Measurements from ENCODE around the gene FHIT.

Gene FHIT

DNA sequence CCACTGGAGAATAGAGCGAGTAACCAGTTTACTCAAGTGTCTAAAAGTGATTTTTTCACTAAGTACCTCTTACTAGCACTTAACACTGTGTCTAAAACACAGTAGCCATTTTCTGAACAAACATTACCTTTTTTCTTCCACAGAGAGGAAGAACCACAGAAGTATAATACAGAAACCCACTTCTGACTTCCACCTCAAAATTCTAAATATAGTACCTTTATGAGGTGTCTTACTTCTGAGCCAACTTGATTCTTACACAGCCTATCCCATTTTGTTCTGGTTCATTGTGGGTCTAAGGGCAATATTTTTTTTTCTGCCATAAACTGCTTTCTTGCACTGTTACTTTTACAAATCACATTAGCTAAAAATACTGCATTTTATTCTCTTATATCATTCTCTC is 821.0 kb downstream of the FHIT start:
- in situ Hi-C loops (cut with MboI; ENCODE audit: low sequenced_read_pairs, unreplicated experiment): no loop called here
- no peak for DNase-seq (ENCODE audit: low spot score)
- TF ChIP-seq, protein P1, sequence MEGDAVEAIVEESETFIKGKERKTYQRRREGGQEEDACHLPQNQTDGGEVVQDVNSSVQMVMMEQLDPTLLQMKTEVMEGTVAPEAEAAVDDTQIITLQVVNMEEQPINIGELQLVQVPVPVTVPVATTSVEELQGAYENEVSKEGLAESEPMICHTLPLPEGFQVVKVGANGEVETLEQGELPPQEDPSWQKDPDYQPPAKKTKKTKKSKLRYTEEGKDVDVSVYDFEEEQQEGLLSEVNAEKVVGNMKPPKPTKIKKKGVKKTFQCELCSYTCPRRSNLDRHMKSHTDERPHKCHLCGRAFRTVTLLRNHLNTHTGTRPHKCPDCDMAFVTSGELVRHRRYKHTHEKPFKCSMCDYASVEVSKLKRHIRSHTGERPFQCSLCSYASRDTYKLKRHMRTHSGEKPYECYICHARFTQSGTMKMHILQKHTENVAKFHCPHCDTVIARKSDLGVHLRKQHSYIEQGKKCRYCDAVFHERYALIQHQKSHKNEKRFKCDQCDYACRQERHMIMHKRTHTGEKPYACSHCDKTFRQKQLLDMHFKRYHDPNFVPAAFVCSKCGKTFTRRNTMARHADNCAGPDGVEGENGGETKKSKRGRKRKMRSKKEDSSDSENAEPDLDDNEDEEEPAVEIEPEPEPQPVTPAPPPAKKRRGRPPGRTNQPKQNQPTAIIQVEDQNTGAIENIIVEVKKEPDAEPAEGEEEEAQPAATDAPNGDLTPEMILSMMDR (IDR thresholded peaks at IDR 0.05; ENCODE audit: borderline replicate concordance, control extremely low read depth, extremely low read depth, insufficient read depth, missing control alignments): no peak

DNA sequence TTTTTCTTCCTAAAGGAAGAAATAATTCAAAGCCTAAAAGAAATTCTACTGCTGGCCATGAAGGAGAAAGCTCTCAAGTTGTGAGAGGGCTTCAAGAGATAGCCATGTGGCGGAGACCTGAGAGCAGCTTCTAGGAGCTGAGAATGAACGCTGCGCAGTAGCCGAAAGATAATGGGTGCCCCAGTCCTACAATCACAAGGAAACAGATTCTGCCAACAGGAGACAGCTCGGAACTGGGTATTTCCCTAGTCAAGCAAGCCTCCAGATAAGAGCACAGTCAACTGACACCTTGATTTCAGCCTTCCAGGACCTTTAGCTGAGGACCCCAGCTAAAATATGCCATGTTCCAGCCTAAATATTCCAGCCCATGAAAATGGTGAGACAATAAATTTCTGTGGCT is 824.1 kb downstream of the FHIT start:
- TF ChIP-seq, protein P1 (IDR thresholded peaks at IDR 0.05; ENCODE audit: borderline replicate concordance, control extremely low read depth, extremely low read depth, insufficient read depth, missing control alignments): no peak
- DNase-seq (ENCODE audit: low spot score): no peak
- in situ Hi-C loops (cut with MboI; ENCODE audit: low sequenced_read_pairs, unreplicated experiment): no loop called here

DNA sequence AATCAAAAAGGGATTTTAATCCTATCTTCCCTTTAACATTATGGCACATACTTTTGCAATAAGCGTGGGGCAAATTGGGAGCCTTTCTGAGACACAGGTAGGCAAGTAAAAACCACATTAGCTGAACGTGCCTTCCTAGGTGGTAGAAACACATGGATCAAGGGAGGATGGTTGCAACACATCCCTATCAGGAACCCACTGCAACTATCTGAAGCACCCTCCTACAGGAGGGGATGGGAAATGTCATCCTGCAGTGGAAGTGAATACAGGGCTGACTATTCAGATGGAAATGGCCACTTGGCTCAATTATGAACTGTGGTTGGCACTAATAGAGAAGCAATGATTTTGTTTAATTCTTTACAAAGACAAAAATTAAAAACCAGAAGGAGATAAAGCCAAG is 826.3 kb downstream of the FHIT start:
- in situ Hi-C loops (cut with MboI; ENCODE audit: low sequenced_read_pairs, unreplicated experiment): no loop called here
- TF ChIP-seq, protein P1 (IDR thresholded peaks at IDR 0.05; ENCODE audit: borderline replicate concordance, control extremely low read depth, extremely low read depth, insufficient read depth, missing control alignments): no peak
- no peak for DNase-seq (ENCODE audit: low spot score)

DNA sequence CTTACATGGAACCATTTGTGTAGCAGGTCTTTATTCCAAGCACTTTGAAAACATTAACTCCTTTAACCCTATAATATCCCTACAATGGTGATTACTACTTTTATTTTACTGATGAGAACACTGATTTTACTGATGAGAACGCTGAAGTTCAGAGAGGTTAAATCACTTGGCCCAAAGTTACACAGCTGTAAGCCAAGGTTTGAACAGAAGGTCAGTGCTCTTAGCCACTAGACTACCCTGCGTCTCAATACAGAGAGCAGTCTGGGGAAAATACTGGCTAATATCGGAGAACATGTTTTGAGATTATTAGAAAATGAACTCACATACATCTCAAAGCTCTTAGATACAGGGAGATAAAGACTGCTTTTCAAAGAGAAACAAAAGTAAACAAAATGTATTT is 827.2 kb downstream of the FHIT start:
- TF ChIP-seq, protein P1 (IDR thresholded peaks at IDR 0.05; ENCODE audit: borderline replicate concordance, control extremely low read depth, extremely low read depth, insufficient read depth, missing control alignments): no peak
- in situ Hi-C loops (cut with MboI; ENCODE audit: low sequenced_read_pairs, unreplicated experiment): no loop called here

DNA sequence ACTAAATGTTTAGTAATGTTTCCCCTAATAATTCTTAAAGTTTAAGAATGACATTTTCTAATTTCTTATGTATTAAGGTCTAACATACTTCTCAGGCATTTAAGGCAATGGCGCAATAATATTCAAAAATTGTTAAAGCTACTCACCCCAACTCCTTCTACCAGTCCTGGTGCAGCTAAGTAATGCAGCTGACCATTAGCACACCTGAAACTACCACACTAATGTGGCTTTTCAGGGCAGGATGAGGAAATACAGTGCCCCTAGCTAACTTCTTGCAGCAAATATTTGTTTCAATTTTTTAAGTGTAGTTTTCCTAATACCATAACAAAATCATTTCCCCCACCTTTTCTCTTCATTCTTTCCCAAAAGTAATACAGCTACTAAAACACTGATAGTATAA is 827.7 kb downstream of the FHIT start:
- TF ChIP-seq, protein P1 (IDR thresholded peaks at IDR 0.05; ENCODE audit: borderline replicate concordance, control extremely low read depth, extremely low read depth, insufficient read depth, missing control alignments): no peak
- no peak for DNase-seq (ENCODE audit: low spot score)
- in situ Hi-C loops (cut with MboI; ENCODE audit: low sequenced_read_pairs, unreplicated experiment): no loop called here

More for the DNA sequence above, 827.2 kb downstream of the FHIT start:
- no peak for DNase-seq (ENCODE audit: low spot score)

DNA sequence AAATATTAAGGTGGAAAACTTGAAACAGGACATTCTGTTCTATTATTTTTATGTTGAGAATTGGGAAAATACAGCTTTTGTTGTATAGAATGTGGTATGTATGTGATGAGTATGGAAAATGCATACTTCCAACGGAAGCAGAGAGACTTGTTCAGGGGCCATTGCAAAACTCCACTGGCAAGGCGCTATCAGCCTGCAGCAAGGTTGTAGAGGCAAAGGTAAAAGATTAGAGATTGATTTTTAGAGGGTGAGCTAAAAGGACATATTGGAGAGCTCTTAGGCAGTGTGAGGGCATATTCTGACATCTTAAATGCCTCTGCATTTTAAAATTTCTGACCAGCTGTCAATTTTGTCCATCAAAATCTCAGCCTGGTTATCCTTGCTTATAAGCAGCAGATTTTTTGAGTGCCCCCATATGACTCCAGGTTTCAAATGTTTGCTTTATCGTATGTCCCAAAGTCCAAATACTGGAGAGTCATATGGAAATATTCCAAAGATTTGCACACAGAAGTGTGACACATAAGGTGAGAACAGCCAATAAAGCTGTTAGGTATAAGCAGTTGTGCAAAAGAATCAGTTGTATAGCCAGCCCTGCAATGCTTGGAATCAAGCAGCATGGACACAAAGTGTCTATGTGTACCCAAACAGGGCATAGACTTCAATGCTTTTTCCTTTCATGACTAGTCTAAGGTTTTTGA is 829.4 kb downstream of the FHIT start:
- no peak for DNase-seq (ENCODE audit: low spot score)
- TF ChIP-seq, protein P1 (IDR thresholded peaks at IDR 0.05; ENCODE audit: borderline replicate concordance, control extremely low read depth, extremely low read depth, insufficient read depth, missing control alignments): no peak
- in situ Hi-C loops (cut with MboI; ENCODE audit: low sequenced_read_pairs, unreplicated experiment): no loop called here
